Left lobe of liver (tissue), 2 donors: ENCODE results near the gene CHST15. TPM values are rescaled to one million over a fixed set of nuclear protein-coding genes. Genes with fewer than 3 reads are reported as not detected.

Source experiments
- ATAC-seq: fragments of 200-7000 bp; cut with Tn5 transposase; one replicate; pipeline ENCODE4 v1.9.1; 2020; ENCODE audit warnings: mild to moderate bottlenecking, moderate library complexity
- DNase-seq: peaks from one replicate; pipeline ENCODE4 v3.0.0-alpha.2; 2020; ENCODE audit warnings: low spot score
- total RNA-seq: library from RNA; stranded (reverse); gene quantifications from one replicate; pipeline ENCODE4 v1.2.1, GENCODE V29; 2021
- donor health status: DM: no; HTN: no; CAD: no; lungs with moderate emphysema.
- donor health status: DM: no; HTN: yes; CAD: no.

CHST15 gene
- total RNA-seq, 1 donor from 2014 or later: 12.8 TPM

- DNase-seq (no peak), ATAC-seq (no peak)
Measured at GRCh38 chr10:124124769-124125161, 31.4 kb upstream of the CHST15 start.

GRCh38 chr10:124124123-124124768 lies 30.8 kb upstream of the CHST15 start:
- ATAC-seq: no peak
- no peak for DNase-seq

GRCh38 chr10:124123156-124123555 lies 29.8 kb upstream of the CHST15 start:
- DNase-seq: no peak
- ATAC-seq: no peak

- ATAC-seq (no peak), DNase-seq (no peak)
Measured at GRCh38 chr10:124122211-124122610, 28.8 kb upstream of the CHST15 start.

- ATAC-seq (no peak), DNase-seq (no peak)
Measured at GRCh38 chr10:124120410-124121061, 27.1 kb upstream of the CHST15 start.

GRCh38 chr10:124119946-124120345 lies 26.5 kb upstream of the CHST15 start:
- peak; percentile 64 for DNase-seq
- peak; percentile 60 for ATAC-seq

- no peak for DNase-seq
- ATAC-seq: no peak
Measured at GRCh38 chr10:124119216-124119615, 25.8 kb upstream of the CHST15 start.

GRCh38 chr10:124117833-124118232 lies 24.4 kb upstream of the CHST15 start:
- ATAC-seq: peak; percentile 40

GRCh38 chr10:124117511-124117785 lies 24.1 kb upstream of the CHST15 start:
- DNase-seq: no peak
- ATAC-seq: no peak

More at GRCh38 chr10:124117833-124118232, 24.4 kb upstream of the CHST15 start:
- DNase-seq: no peak

GRCh38 chr10:124116771-124117510 lies 23.5 kb upstream of the CHST15 start:
- DNase-seq (no peak), ATAC-seq (peak; percentile 11)

GRCh38 chr10:124114696-124115095 lies 21.3 kb upstream of the CHST15 start:
- no peak for ATAC-seq
- DNase-seq: no peak

- ATAC-seq (no peak), DNase-seq (no peak)
Measured at GRCh38 chr10:124112891-124113580, 19.6 kb upstream of the CHST15 start.

GRCh38 chr10:124110882-124111281 lies 17.5 kb upstream of the CHST15 start:
- DNase-seq (no peak), ATAC-seq (no peak)

- no peak for ATAC-seq
Measured at GRCh38 chr10:124109261-124109660, 15.9 kb upstream of the CHST15 start.

GRCh38 chr10:124107072-124107471 lies 13.7 kb upstream of the CHST15 start:
- no peak for DNase-seq

More at GRCh38 chr10:124109261-124109660, 15.9 kb upstream of the CHST15 start:
- DNase-seq: no peak

GRCh38 chr10:124106241-124106879 lies 13.0 kb upstream of the CHST15 start:
- DNase-seq (peak; percentile 82), ATAC-seq (peak; percentile 81)

More at GRCh38 chr10:124107072-124107471, 13.7 kb upstream of the CHST15 start:
- no peak for ATAC-seq

GRCh38 chr10:124105594-124105993 lies 12.2 kb upstream of the CHST15 start:
- DNase-seq (no peak), ATAC-seq (peak; percentile 60)

GRCh38 chr10:124105045-124105444 lies 11.6 kb upstream of the CHST15 start:
- ATAC-seq: no peak
- no peak for DNase-seq

GRCh38 chr10:124104011-124104627 lies 10.7 kb upstream of the CHST15 start:
- ATAC-seq (no peak), DNase-seq (no peak)

- ATAC-seq (no peak), DNase-seq (no peak)
Measured at GRCh38 chr10:124101351-124101750, 8.0 kb upstream of the CHST15 start.
